ENCODE measurements around the gene SLCO3A1.
A peak's percentile ranks its signal among the peaks of the same experiment; 100 is the strongest.

Gene SLCO3A1

DNA sequence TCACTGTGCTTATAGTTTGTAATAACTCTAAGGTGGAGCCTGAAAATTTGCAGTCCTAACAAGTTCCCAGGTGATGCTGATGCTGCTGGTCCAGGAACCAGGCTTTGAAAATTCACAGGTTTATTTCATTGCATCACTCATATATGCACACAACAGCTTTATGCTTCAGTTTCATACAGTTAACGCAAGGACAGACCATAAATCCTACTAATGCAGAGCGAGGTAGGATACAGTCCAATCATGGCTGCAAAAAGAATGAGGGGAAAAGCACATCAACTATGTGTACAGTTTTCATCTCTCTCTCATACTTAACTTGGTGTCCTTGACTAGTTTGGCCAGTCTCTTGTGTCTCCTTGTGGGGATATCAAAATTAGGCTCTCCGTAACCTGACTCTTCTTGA is 135.1 kb downstream of the SLCO3A1 start:
- H3K4me3 ChIP-seq (ENCODE audit: low read length), result no peak overlapping the region
- no peak for TF ChIP-seq CTCF (conservative IDR thresholded peaks at IDR 0.05; ENCODE audit: low read depth, low read length)
- no peak for DNase-seq (ENCODE audit: low read depth)

DNA sequence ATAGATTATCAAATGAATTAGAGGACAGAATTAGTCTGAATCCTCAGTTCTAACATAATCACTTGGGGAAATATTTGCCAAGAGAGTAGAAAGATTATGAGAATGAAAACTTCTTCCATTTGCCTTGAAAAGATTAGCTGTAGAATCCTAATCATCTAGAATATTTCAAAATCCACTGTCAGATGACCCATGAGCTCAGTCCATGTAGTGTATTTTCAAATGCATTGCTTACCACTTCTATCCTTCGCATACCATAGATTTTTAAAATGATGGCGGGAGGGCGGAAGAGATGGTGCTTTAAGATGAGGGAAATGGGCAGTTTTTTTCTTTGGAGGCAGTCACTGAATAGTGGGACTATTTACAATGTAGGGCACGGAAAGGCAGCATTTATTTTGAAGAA is 136.3 kb downstream of the SLCO3A1 start:
- H3K4me3 ChIP-seq (ENCODE audit: low read length), result no peak overlapping the region
- no peak for TF ChIP-seq CTCF (conservative IDR thresholded peaks at IDR 0.05; ENCODE audit: low read depth, low read length)
- DNase-seq (ENCODE audit: low read depth), result peak; percentile 53

DNA sequence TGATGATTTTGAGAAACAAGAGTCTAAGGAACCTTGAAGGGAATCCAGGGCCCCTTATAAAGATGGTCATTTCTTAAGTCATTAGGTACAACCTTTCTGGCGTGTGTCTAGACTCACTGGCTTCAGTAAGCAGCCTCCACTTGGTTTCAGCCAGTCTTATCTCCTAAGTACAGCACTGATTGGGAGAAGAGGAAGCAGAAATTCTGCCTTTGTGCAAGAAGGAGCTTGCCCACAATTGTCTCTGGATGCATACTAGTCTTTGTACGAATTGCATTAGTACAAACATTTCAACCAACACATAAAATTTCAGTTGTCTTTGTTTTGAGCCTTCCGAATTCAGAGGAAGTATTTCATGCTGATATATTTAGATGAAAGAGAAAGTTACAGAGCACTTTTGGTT is 139.4 kb downstream of the SLCO3A1 start:
- no peak for TF ChIP-seq CTCF (conservative IDR thresholded peaks at IDR 0.05; ENCODE audit: low read depth, low read length)
- H3K4me3 ChIP-seq (ENCODE audit: low read length), result no peak overlapping the region
- DNase-seq (ENCODE audit: low read depth), result no peak

DNA sequence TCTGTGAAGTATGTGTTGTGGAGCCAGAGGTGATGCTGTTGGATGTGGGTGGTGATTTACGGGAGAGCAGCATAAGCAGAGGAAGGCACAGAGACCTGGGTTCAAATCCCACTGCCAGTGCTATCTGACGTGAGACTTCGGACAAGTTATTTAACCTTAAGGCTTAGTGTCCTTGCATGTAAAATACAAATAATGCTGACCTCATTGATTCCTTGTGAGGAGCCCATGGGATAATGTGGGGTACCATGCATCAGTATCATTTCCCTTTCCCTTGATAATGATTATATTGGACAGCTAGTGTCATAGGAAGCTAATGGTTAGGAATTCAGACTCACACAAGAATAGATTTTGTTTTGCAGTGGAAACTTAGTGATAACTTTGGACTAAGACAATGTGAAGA is 141.6 kb downstream of the SLCO3A1 start:
- DNase-seq (ENCODE audit: low read depth), result no peak
- no peak overlapping the region for H3K4me3 ChIP-seq (ENCODE audit: low read length)
- no peak for TF ChIP-seq CTCF (conservative IDR thresholded peaks at IDR 0.05; ENCODE audit: low read depth, low read length)

- TF ChIP-seq CTCF (conservative IDR thresholded peaks at IDR 0.05; ENCODE audit: low read depth, low read length), result no peak
- DNase-seq (ENCODE audit: low read depth), result no peak
- no peak overlapping the region for H3K4me3 ChIP-seq (ENCODE audit: low read length)
Measured at GRCh38 chr15:91997163-91997562, 143.7 kb downstream of the SLCO3A1 start.

- no peak for DNase-seq (ENCODE audit: low read depth)
- no peak for TF ChIP-seq CTCF (conservative IDR thresholded peaks at IDR 0.05; ENCODE audit: low read depth, low read length)
- H3K4me3 ChIP-seq (ENCODE audit: low read length), result no peak overlapping the region
Measured at GRCh38 chr15:92000709-92001108, 147.2 kb downstream of the SLCO3A1 start.

DNA sequence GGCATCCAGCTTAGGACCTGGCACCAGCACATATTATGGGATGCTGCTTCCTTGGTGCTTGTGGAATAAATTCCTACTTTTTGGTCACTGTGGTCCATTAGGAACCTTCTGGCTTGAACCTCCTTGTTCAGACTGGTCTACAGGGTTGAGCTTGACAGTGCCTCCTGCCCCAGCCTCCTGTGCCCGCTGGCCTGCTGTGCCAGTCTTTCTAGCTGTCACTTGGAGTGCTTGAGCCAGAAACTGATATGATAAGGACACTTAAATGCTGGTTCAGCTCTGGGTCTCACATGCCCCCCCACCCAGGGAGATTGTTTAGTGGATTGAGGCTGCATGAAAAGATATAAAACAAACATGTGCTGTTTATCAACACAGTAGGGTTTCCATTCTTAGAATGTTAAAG is 147.8 kb downstream of the SLCO3A1 start:
- no peak for DNase-seq (ENCODE audit: low read depth)
- no peak overlapping the region for H3K4me3 ChIP-seq (ENCODE audit: low read length)
- no peak for TF ChIP-seq CTCF (conservative IDR thresholded peaks at IDR 0.05; ENCODE audit: low read depth, low read length)

Measured in retinal pigment epithelial cell (primary cell).